Measurements from ENCODE around the gene LRRC46. TPM values are rescaled to one million over a fixed set of nuclear protein-coding genes. Genes with fewer than 3 reads are reported as not detected.

The LRRC46 gene
- polyA plus RNA-seq (2011; rRNA removed) (0.55 and 0.67 TPM in 2 replicates), polyA minus RNA-seq (2011; rRNA and poly(A)+ RNA removed) (0.37 and 0.52 TPM in 2 replicates)

GRCh38 chr17:47831003-47831933 is at the start of gene LRRC46, which contains the start of gene MRPL10:
Gene LRRC46 (plus strand): TSS chr17:47831670. CDS start chr17:47831990, 320 bp downstream.
Gene MRPL10 (minus strand): TSS chr17:47831541. CDS start chr17:47831511, 30 bp downstream.
- ChIA-PET CTCF (interaction anchor here (0.7 to 2.0 kb wide), 6 partner anchors 9 to 198 kb away, joined by 3 to 25 read pairs (median 4); partner anchors contain the start of gene SCRN2), POLR2A (interaction anchor here (0.6 to 1.6 kb wide), 8 partner anchors 10 to 160 kb away, joined by 3 to 19 read pairs (median 6); partner anchors contain the start of genes OSBPL7, SCRN2 and SP2)
- Histone ChIP-seq H3K27me3 (ENCODE audit: control insufficient read depth, insufficient read depth, low read length) (no peaks in the 10 kb centered on the region), H3K27ac (ENCODE audit: low read depth, low read length) (peak within 1 kb of the TSS; percentile 82), H3K4me3 (ENCODE audit: low read depth, low read length) (peak within 1 kb of the TSS; percentile 98), H3K9me3 (ENCODE audit: control insufficient read depth, insufficient read depth, low read length) (no peaks in the 10 kb centered on the region)
- peak; percentile 82 for DNase-seq (ENCODE audit: low read depth, low spot score)
- peak; percentile 52 for TF ChIP-seq CTCF (IDR thresholded peaks at IDR 0.05; ENCODE audit: low read depth, low read length)

GRCh38 chr17:47785538-47786123 is 45.8 kb upstream of the LRRC46 start:
- H3K27me3 ChIP-seq (ENCODE audit: control insufficient read depth, insufficient read depth, low read length) = peaks cover 38% of the 10 kb centered on the region
- TF ChIP-seq CTCF (IDR thresholded peaks at IDR 0.05; ENCODE audit: low read depth, low read length) = no peak
- no peak overlapping the region for H3K27ac ChIP-seq (ENCODE audit: low read depth, low read length)
- no peak for DNase-seq (ENCODE audit: low read depth, low spot score)
- H3K4me3 ChIP-seq (ENCODE audit: low read depth, low read length) = no peak overlapping the region
- ChIA-PET POLR2A (interaction anchor here (0.7 kb wide), 1 partner anchor 20 kb away, joined by 3 read pairs; no protein-coding TSS in a partner anchor), CTCF (no interaction called here)
- no peaks in the 10 kb centered on the region for H3K9me3 ChIP-seq (ENCODE audit: control insufficient read depth, insufficient read depth, low read length)

- Histone ChIP-seq H3K4me3 (ENCODE audit: low read depth, low read length) (peak overlapping the region; percentile 34; the same call in 1 of the 2 replicates), H3K9me3 (ENCODE audit: control insufficient read depth, insufficient read depth, low read length) (no peaks in the 10 kb centered on the region), H3K27me3 (ENCODE audit: control insufficient read depth, insufficient read depth, low read length) (peaks cover 40% of the 10 kb centered on the region), H3K27ac (ENCODE audit: low read depth, low read length) (no peak overlapping the region)
- TF ChIP-seq CTCF (IDR thresholded peaks at IDR 0.05; ENCODE audit: low read depth, low read length) = peak; percentile 52
- ChIA-PET POLR2A (interaction anchor here (0.6 to 0.7 kb wide), 2 partner anchors 118 to 937 kb away, joined by 3 to 4 read pairs; no protein-coding TSS in a partner anchor), CTCF (interaction anchor here (0.6 kb wide), 2 partner anchors 92 to 109 kb away, joined by 3 read pairs; no protein-coding TSS in a partner anchor)
- DNase-seq (ENCODE audit: low read depth, low spot score) = no peak
Measured at GRCh38 chr17:47789611-47790561, 41.6 kb upstream of the LRRC46 start.

- H3K27me3 ChIP-seq (ENCODE audit: control insufficient read depth, insufficient read depth, low read length) = peaks cover 43% of the 10 kb centered on the region
Measured at GRCh38 chr17:47791025-47791424, 40.4 kb upstream of the LRRC46 start.

More at GRCh38 chr17:47791025-47791424, 40.4 kb upstream of the LRRC46 start:
- Histone ChIP-seq H3K4me3 (ENCODE audit: low read depth, low read length) (no peak overlapping the region), H3K27ac (ENCODE audit: low read depth, low read length) (no peak overlapping the region), H3K9me3 (ENCODE audit: control insufficient read depth, insufficient read depth, low read length) (no peaks in the 10 kb centered on the region)
- POLR2A ChIA-PET = no interaction called here
- DNase-seq (ENCODE audit: low read depth, low spot score) = no peak
- CTCF ChIA-PET = no interaction called here
- no peak for TF ChIP-seq CTCF (IDR thresholded peaks at IDR 0.05; ENCODE audit: low read depth, low read length)

Data from AG04450 (cell line).